ENCODE measurements around the gene MGAT4A. TPM values are rescaled to one million over a fixed set of nuclear protein-coding genes. Genes with fewer than 3 reads are reported as not detected.

Gene MGAT4A
- total and polyA plus RNA-seq, 2 of the 8 experiments (the other 6 are each of a cell fraction or from before 2014, with no cell fraction given): 1.4 to 7.7 TPM

DNA sequence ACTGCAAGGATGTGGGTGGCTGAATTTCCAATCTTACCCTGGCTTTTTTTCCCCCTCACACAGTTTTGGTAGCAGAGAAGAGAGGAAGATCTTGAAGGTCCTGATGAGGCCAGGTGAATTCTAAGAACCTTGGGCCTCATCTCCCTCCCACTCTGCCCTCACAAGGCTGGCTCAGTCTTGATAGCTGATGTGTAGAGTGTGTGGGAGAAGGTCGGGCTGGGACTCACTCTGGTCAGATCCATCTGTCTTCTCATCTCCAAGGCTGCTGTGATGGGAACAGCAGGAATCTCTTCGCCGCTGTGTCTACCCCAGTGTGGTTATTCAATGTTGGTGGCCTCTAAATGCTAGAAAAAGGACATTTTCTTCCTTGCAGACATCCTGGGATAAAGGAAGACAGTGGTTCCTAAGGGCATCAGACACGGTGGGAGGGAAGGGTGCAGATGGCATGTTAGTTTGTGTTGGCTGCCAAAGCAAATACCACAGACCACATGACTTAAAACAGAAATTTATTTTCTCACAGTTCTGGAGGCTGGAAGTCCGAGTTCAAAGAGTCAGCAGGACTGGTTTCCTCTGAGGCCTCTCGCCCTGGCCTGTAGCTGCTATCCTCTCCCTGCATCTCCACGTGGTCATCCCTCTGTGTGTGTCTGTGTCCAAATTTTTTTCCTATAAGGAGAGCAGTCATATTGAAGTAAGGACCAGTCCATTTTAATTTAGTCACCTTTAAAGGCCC, 37.6 kb upstream of the MGAT4A start (continued):
- TF ChIP-seq SP1 (IDR thresholded peaks at IDR 0.05; ENCODE audit: low read depth, low read length): no peak
- TF ChIP-seq TBP (IDR thresholded peaks at IDR 0.05; ENCODE audit: low read depth, low read length): no peak
- TF ChIP-seq BACH1 (IDR thresholded peaks at IDR 0.05; ENCODE audit: low read length): no peak
- TF ChIP-seq GABPA (IDR thresholded peaks at IDR 0.05; ENCODE audit: borderline replicate concordance, insufficient read depth, low read length): no peak
- TF ChIP-seq SUZ12 (IDR thresholded peaks at IDR 0.05; ENCODE audit: low read length): no peak
- no peak for TF ChIP-seq BCL11A (IDR thresholded peaks at IDR 0.05; ENCODE audit: low read depth in 2 of 2, low read length in 2 of 2)
- no peak for TF ChIP-seq CBX8 (IDR thresholded peaks at IDR 0.05; ENCODE audit: borderline replicate concordance, low read depth, low read length)
- TF ChIP-seq JUND (IDR thresholded peaks at IDR 0.05; ENCODE audit: low read length): no peak
- TF ChIP-seq TEAD4 (IDR thresholded peaks at IDR 0.05; ENCODE audit: low read depth, low read length): no peak
- TF ChIP-seq HDAC2 (IDR thresholded peaks at IDR 0.05; ENCODE audit: borderline replicate concordance in 1 of 2, low read depth in 2 of 2, low read length in 2 of 2): no peak
- no peak for TF ChIP-seq CBX5 (IDR thresholded peaks at IDR 0.05; ENCODE audit: low read depth, low read length)

Data from H1 (cell line).